ENCODE data around the gene STAG1.
A peak's percentile ranks its signal among the peaks of the same experiment; 100 is the strongest.
"Not testable (repeated sequence)": the region's sequence is repeated elsewhere in the genome, so short reads cannot be mapped to it uniquely, and the experiment has no call there.

Gene STAG1

DNA sequence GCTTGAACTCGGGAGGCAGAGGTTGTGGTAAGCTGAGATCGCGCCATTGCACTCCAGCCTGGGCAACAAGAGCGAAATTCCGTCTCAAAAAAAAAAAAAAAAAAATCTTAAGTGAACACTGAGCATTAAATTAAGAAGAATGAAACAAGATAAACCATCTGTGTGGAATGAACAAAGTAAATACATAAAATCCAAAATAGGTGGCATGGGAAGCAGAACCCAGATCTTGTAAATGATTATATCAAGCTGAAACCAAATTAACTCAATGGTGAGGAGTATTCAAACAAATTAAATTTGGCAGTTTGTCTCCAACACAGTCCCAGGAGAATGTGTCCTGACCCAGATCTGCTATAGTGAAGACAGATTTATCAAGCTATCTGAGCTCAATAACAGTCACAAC is 32.1 kb downstream of the STAG1 start:
- Histone ChIP-seq H3K27ac (no peak overlapping the region), H3K36me3 (peaks cover 12 to 52% (median 37%) of the 10 kb centered on the region in 11 experiments; a peak in 19 of 22 replicates), H3K4me2 (no peak overlapping the region), H4K20me1 (peaks cover 10 to 75% (median 60%) of the 10 kb centered on the region in 11 experiments; a peak in 19 of 22 replicates), H3K27me3 (no peaks in the 10 kb centered on the region), H3K4me1 (peaks cover 0 to 2% (median under 1%) of the 10 kb centered on the region in 10 experiments; a peak in 7 of 20 replicates), H3K9me3 (replicated peaks in 1 of 11) (peaks cover 0 to 36% (median 23%) of the 10 kb centered on the region in 11 experiments; a peak in 16 of 22 replicates), H3K4me3 (no peak overlapping the region), H3K9ac (no peak overlapping the region)
- TF ChIP-seq Cebpa-rat (IDR thresholded peaks at IDR 0.05) = no peak

DNA sequence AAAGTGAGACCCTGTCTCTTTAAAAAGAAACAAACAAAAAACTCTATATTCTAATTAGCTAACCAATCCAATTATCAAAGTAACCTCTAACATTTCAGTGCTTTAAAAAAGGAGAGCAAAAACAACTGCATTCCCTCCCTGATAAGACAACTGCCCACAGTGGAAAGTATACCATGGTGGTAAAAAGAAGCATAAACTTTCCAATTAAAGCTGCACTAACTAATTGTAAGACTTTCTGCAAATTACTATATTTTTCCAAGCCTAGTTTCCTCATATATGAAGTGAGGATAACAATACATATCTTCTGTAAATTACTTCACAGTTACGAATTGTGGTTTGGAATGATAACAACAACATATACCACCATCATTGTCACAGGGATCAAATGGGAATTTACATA is 35.5 kb downstream of the STAG1 start:
- H3K9me3 ChIP-seq (replicated peaks in 1 of 11) = peaks cover 0 to 25% (median 7%) of the 10 kb centered on the region in 11 experiments; a peak in 12 of 22 replicates
- no peak overlapping the region for H3K27ac ChIP-seq
- H3K4me2 ChIP-seq = no peak overlapping the region
- no peaks in the 10 kb centered on the region for H3K27me3 ChIP-seq
- peaks cover 18 to 72% (median 50%) of the 10 kb centered on the region in 11 experiments; a peak in 20 of 22 replicates for H3K36me3 ChIP-seq
- H3K4me3 ChIP-seq = no peak overlapping the region
- peaks cover 10 to 94% (median 77%) of the 10 kb centered on the region in 11 experiments; a peak in 19 of 22 replicates for H4K20me1 ChIP-seq
- no peak for TF ChIP-seq Cebpa-rat (IDR thresholded peaks at IDR 0.05)
- H3K9ac ChIP-seq = no peak overlapping the region
- H3K4me1 ChIP-seq = peaks cover 0 to 23% (median 17%) of the 10 kb centered on the region in 10 experiments; a peak in 14 of 20 replicates

DNA sequence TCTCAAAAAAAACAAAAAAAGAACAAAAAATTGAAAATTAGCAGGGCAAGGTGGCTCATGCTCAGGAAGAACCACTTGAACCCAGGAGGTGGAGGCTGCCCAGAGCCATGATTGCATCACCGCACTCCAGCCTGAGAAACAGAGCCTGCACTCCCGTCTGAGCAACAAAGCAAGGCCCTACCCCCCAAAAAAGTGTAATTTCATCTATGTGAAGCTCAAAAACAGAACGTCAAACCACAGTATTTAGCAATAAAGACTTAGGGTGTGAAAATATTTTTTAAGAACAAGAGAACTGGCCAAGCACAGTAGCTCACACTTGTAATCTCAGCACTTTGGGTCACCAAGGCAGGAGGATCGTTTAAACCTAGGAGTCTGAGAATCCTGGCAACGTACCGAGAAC is 38.2 kb downstream of the STAG1 start:
- Histone ChIP-seq H4K20me1 (peaks cover 8 to 97% (median 73%) of the 10 kb centered on the region in 11 experiments; a peak in 19 of 22 replicates), H3K9me3 (replicated peaks in 1 of 11) (peaks cover 0 to 27% (median 6%) of the 10 kb centered on the region in 11 experiments; a peak in 8 of 22 replicates), H3K36me3 (peaks cover 13 to 67% (median 45%) of the 10 kb centered on the region in 11 experiments; a peak in 21 of 22 replicates), H3K4me2 (peak overlapping the region in 3 of 11 experiments; percentile 50 to 67 (median 52); a peak in 5 of 22 replicates), H3K27ac (peak overlapping the region in 2 of 11 experiments; percentile 33 to 50; a peak in 4 of 22 replicates), H3K27me3 (no peaks in the 10 kb centered on the region), H3K4me1 (peaks cover 0 to 23% (median 18%) of the 10 kb centered on the region in 10 experiments; a peak in 14 of 20 replicates), H3K4me3 (0 out of 20 replicates have a peak overlapping the region, but pooled peaks of 1 of the 10 experiments have one; percentile 17), H3K9ac (no peak overlapping the region)
- TF ChIP-seq Cebpa-rat (IDR thresholded peaks at IDR 0.05) = peak in 2 of 11 experiments; percentile 9 to 32; a peak in 2 of 22 replicates

DNA sequence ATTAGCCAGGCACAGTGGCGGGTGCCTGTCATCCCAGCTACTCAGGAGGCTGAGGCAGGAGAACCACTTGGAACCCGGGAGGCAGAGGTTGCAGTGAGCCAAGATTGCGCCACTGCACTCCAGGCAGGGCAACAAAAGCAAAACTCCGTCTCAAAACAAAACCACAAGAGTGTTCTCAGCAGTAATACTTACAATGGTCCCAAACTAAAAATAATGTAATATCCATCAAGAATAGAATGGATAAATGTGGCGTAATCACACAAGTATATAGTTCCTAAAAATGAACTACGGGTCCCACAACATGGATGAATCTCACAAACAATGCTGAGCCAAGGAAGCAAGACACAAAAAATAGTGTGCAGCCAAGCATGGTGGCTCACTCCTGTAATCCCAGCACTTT is 39.2 kb downstream of the STAG1 start:
- Histone ChIP-seq H3K9ac (no peak overlapping the region), H3K4me1 (peaks cover 0 to 28% (median 18%) of the 10 kb centered on the region in 10 experiments; a peak in 14 of 20 replicates), H3K27me3 (no peaks in the 10 kb centered on the region), H3K4me3 (0 out of 20 replicates have a peak overlapping the region, but pooled peaks of 1 of the 10 experiments have one; percentile 17), H3K9me3 (replicated peaks in 1 of 11) (peaks cover 0 to 35% (median 8%) of the 10 kb centered on the region in 11 experiments; a peak in 9 of 22 replicates), H3K36me3 (peaks cover 6 to 67% (median 42%) of the 10 kb centered on the region in 11 experiments; a peak in 20 of 22 replicates), H3K27ac (peak overlapping the region in 3 of 11 experiments; percentile 29 to 50 (median 33); a peak in 2 of 22 replicates), H3K4me2 (peak overlapping the region in 8 of 11 experiments; percentile 9 to 67 (median 40); a peak in 13 of 22 replicates), H4K20me1 (peaks cover 10 to 97% (median 71%) of the 10 kb centered on the region in 11 experiments; a peak in 19 of 22 replicates)
- peak in 8 of 11 experiments; percentile 11 to 66 (median 35); a peak in 7 of 22 replicates for TF ChIP-seq Cebpa-rat (IDR thresholded peaks at IDR 0.05)

DNA sequence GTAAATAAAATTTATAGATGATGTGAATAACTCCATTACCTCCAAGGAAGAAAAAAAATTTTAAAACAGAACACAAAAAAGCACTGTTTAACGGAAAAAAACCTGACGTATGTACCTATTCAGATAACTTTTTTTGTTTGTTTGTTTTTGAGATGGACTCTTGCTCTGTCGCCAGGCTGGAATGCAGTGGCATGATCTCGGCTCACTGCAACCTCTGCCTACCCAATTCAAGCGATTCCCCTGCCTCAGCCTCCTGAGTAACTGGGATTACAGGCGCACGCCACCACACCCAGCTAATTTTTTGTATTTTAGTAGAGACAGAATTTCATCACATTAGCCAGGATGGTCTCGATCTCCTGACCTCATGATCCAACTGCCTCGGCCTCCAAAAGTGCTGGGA is 40.3 kb downstream of the STAG1 start:
- Histone ChIP-seq H3K27ac (peak overlapping the region in 1 of 11 experiments; percentile 29; a peak in 1 of 22 replicates), H3K4me1 (peaks cover 0 to 28% (median 18%) of the 10 kb centered on the region in 10 experiments; a peak in 14 of 20 replicates), H3K9me3 (replicated peaks in 1 of 11) (peaks cover 0 to 44% (median 17%) of the 10 kb centered on the region in 11 experiments; a peak in 19 of 22 replicates)

DNA sequence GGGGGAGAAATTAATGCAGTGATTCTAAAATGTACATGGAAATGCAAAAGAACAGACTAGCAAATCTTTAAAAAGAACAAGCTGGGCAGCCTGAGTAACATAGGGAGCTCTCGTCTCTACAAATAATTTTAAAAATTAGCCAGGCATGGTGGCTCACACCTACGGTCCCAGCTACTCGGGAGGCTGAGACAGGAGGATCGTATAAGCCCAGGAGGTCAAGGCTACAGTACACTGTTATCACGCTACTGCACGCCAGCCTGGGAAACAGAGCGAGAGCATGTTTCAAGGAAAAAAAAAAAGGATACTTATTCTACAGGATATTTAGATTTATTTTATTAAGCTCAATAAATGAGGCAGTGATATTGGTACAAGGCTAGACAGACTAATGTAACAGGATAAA is 40.9 kb downstream of the STAG1 start:
- Histone ChIP-seq H3K9ac (no peak overlapping the region), H3K4me2 (no peak overlapping the region), H3K27me3 (no peaks in the 10 kb centered on the region), H3K36me3 (peaks cover 12 to 72% (median 51%) of the 10 kb centered on the region in 11 experiments), H3K4me1 (peaks cover 0 to 28% (median 18%) of the 10 kb centered on the region in 10 experiments; a peak in 14 of 20 replicates), H4K20me1 (peaks cover 6 to 97% (median 70%) of the 10 kb centered on the region in 11 experiments; a peak in 19 of 22 replicates), H3K9me3 (replicated peaks in 1 of 11) (peaks cover 0 to 49% (median 22%) of the 10 kb centered on the region in 11 experiments; a peak in 19 of 22 replicates), H3K27ac (no peak overlapping the region; a peak in 1 of 22 replicates), H3K4me3 (no peak overlapping the region)
- no peak for TF ChIP-seq Cebpa-rat (IDR thresholded peaks at IDR 0.05)

More for the DNA sequence above, 40.3 kb downstream of the STAG1 start:
- Histone ChIP-seq H3K36me3 (peaks cover 12 to 70% (median 47%) of the 10 kb centered on the region in 11 experiments), H4K20me1 (peaks cover 8 to 97% (median 71%) of the 10 kb centered on the region in 11 experiments; a peak in 19 of 22 replicates)
- H3K27me3 ChIP-seq, H3K4me2 ChIP-seq, H3K9ac ChIP-seq, H3K4me3 ChIP-seq: not testable (repeated sequence)

DNA sequence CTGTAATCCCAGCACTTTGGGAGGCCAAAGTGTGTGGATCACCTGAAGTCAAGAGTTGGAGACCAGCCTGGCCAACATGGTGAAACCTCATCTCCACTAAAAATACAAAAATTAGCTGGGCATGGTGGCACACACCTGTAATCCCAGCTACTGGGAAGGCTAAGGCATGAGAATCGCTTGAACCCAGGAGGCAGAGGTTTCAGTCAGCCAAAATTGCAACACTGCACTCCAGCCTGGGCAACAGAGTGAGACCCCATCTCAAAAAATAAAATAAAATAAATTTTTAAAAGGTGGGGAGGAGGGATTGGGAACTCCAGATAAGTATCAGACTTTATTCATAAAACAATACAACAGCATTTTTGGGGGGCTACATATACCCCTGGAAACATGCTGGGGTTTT is 42.4 kb downstream of the STAG1 start:
- H4K20me1 ChIP-seq = peaks cover 4 to 98% (median 73%) of the 10 kb centered on the region in 11 experiments; a peak in 18 of 22 replicates
- H3K27me3 ChIP-seq, H3K4me3 ChIP-seq, H3K27ac ChIP-seq, H3K9ac ChIP-seq, H3K4me2 ChIP-seq: not testable (repeated sequence)
- peaks cover 0 to 28% (median 18%) of the 10 kb centered on the region in 10 experiments; a peak in 14 of 20 replicates for H3K4me1 ChIP-seq
- H3K36me3 ChIP-seq = peaks cover 12 to 82% (median 51%) of the 10 kb centered on the region in 11 experiments
- peaks cover 0 to 61% (median 27%) of the 10 kb centered on the region in 11 experiments; a peak in 20 of 22 replicates for H3K9me3 ChIP-seq (replicated peaks in 1 of 11)

DNA sequence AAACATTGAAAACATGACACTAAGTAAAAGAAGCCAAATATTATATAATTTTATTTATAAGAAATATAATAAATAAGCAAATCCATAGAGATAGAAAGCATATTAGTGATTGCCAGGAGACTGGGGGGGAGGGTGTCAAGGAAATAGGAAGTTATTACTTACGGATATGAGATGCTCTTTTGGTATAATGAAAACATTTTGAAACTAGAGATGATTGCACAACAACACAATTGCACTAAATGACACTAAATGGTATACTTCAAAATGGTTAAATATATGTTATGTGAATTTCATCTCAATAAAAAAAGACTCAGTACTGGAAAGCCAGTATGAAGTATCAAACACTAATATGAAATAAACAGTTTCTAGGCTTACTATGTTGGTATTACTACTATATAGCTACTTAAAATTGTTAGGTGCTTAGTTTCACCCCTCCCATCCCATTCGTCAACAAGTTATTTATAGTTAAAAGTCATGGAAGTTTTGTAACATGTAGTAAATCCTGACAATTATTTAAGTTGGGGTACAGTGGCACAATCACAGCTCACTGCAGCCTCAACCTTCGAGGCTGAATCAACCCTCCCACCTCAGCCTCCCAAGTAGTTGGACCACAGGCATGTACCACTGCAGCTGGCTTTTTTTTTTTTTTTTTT is 43.7 kb downstream of the STAG1 start:
- Histone ChIP-seq H3K9ac (no peak overlapping the region), H3K4me1 (peaks cover 0 to 18% (median 10%) of the 10 kb centered on the region in 10 experiments; a peak in 14 of 20 replicates), H3K4me2 (no peak overlapping the region), H3K27ac (no peak overlapping the region), H3K36me3 (peaks cover 20 to 87% (median 56%) of the 10 kb centered on the region in 11 experiments), H4K20me1 (peaks cover 4 to 99% (median 73%) of the 10 kb centered on the region in 11 experiments; a peak in 18 of 22 replicates), H3K27me3 (no peaks in the 10 kb centered on the region), H3K9me3 (replicated peaks in 1 of 11) (peaks cover 0 to 66% (median 40%) of the 10 kb centered on the region in 11 experiments; a peak in 21 of 22 replicates), H3K4me3 (no peak overlapping the region)
- TF ChIP-seq Cebpa-rat (IDR thresholded peaks at IDR 0.05) = 0 out of 22 replicates have a peak, but pooled peaks of 1 of the 11 experiments have one; percentile 22

All from BLaER1 treated with 17β-estradiol and CSF1 and Interleukin-3, amounts not matched to agents 10 nM and 100 nM (cell line).